A673 (cell line): ENCODE results near the gene LGALS14.
"Not testable (repeated sequence)": the region's sequence is repeated elsewhere in the genome, so short reads cannot be mapped to it uniquely, and the experiment has no call there.

ENCODE experiments used
- CTCF ChIP-seq: fragments of 300-800, 200-600 bp; sonication (generic); conservative IDR thresholded peaks from 2 replicates; pipeline ENCODE4 v1.5.1; 2017; ENCODE audit warnings: low read depth, mild to moderate bottlenecking, antibody characterized with exemption, low read length, moderate library complexity, mixed read lengths
- EZH2 ChIP-seq: fragments of 200-600 bp; sonication (generic); IDR thresholded peaks from 2 replicates; pipeline ENCODE4 v1.6.1; 2017; ENCODE audit warnings: borderline replicate concordance, low read depth, mild to moderate bottlenecking, mixed read lengths, antibody characterized with exemption, low read length; ENCODE audit not compliant: poor library complexity, severe bottlenecking

- TF ChIP-seq CTCF, EZH2: not testable (repeated sequence)
These were observed 30.4 kb upstream of the LGALS14 start for GRCh38 chr19:39673862-39674261.
